ENCODE measurements around the gene TRMT61B. TPM values are rescaled to one million over a fixed set of nuclear protein-coding genes. Genes with fewer than 3 reads are reported as not detected.
A peak's percentile ranks its signal among the peaks of the same experiment; 100 is the strongest.

Gene TRMT61B
- total RNA-seq, 2 experiments from 2014 or later, result 18.9 to 20.6 TPM

- H3K36me3 Mint-ChIP-seq, result no peaks in the 10 kb centered on the region
- H3K9me3 Mint-ChIP-seq, result no peaks in the 10 kb centered on the region
- H3K4me3 Mint-ChIP-seq, result no peak overlapping the region
- H3K27me3 Mint-ChIP-seq, result no peaks in the 10 kb centered on the region
- DNase-seq, result no peak
- peaks cover 6% of the 10 kb centered on the region for H3K4me1 Mint-ChIP-seq
- H3K27ac Mint-ChIP-seq, result no peak overlapping the region
These were observed 48.1 kb downstream of the TRMT61B start for GRCh38 chr2:28822036-28822435.

GRCh38 chr2:28821295-28821958 is 48.7 kb downstream of the TRMT61B start:
- H3K4me1 Mint-ChIP-seq, result peaks cover 6% of the 10 kb centered on the region
- no peaks in the 10 kb centered on the region for H3K36me3 Mint-ChIP-seq
- H3K27me3 Mint-ChIP-seq, result no peaks in the 10 kb centered on the region
- no peaks in the 10 kb centered on the region for H3K9me3 Mint-ChIP-seq
- no peak overlapping the region for H3K27ac Mint-ChIP-seq
- peak; percentile 36 for DNase-seq
- H3K4me3 Mint-ChIP-seq, result no peak overlapping the region

GRCh38 chr2:28818053-28818452 is 52.1 kb downstream of the TRMT61B start:
- no peak overlapping the region for H3K27ac Mint-ChIP-seq
- no peaks in the 10 kb centered on the region for H3K36me3 Mint-ChIP-seq
- H3K27me3 Mint-ChIP-seq, result no peaks in the 10 kb centered on the region
- peaks cover 6% of the 10 kb centered on the region for H3K4me1 Mint-ChIP-seq
- no peaks in the 10 kb centered on the region for H3K9me3 Mint-ChIP-seq
- DNase-seq, result no peak
- no peak overlapping the region for H3K4me3 Mint-ChIP-seq

DNA sequence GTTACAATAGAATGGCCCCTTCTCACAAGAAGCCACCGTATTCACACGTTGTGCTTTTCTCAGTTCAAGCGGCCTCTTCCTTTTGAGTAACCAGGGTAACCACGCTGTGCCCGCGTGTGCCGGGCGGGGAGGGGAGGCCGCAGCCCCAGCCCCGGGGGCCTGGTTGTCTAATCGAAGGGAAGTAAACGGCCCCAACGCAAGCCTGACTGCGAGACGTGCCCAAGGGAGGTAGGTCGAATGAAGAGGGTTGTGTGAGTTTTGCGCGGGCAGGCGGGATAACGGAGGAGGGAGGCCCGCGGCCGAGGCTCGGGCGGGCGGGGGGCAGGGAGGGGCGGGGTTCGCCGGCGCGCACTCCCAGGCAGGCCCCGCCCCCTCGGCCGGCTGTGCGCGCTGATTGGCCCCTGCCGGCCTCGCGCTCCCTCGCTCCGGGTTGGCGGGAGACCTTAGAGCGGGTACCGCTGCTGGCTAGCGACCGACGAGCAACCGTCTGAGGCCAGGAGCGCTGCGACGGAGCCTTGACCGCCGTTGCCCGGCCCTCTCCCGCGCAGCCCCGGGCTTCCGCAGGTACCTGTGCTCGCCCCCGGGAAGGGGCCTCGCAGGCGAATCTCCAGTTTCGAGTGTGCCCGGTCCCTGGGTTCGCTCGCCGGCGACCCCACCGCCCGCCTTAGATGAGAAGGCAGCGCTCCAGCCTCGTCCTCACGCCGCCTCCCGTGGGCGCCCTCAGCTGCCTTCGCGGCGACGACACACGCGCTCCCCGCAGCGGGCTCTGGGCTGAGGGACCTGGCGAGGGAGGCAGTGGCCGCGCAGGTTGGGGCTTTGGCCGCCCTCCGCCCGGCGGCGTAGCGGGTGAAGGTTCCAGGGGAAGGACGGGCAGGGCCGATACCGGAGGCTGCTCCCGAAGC is 59.5 kb downstream of the TRMT61B start, which contains the start of gene SPDYA:
TSS of gene SPDYA (plus strand) at position 451 of the 902 bp plus-strand sequence. CDS start 5,181 bp downstream, outside the sequence.
- Mint-ChIP-seq H3K4me1 (peaks cover 11% of the 10 kb centered on the region), H3K27me3 (peaks cover 7% of the 10 kb centered on the region), H3K4me3 (peak within 1 kb of the TSS; percentile 69), H3K9me3 (peaks cover 3% of the 10 kb centered on the region), H3K36me3 (peaks cover 11% of the 10 kb centered on the region), H3K27ac (peak within 1 kb of the TSS; percentile 48)
- peak; percentile 85 for DNase-seq

DNA sequence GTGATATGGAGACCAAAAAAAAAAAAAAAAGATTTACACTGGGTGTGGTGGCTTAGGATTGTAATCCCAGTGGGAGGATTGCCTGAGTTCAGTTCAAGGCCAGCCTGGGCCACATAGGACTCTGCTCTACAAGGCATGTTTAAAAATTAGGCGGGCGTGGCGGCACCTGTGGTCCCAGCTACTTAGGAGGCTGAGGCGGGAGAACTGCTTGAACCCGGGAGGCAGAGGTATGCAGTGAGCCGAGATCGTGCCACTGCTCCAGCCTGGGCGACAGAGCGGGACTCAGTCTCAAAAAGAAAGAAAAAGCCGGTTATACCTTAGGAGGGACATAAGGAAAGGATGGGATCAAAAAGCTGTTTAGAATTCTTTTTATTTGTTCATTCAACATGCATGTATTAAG is 60.2 kb downstream of the TRMT61B start:
- DNase-seq, result no peak
- H3K36me3 Mint-ChIP-seq, result peaks cover 12% of the 10 kb centered on the region
- H3K9me3 Mint-ChIP-seq, result peaks cover 3% of the 10 kb centered on the region
- H3K27me3 Mint-ChIP-seq, result peaks cover 7% of the 10 kb centered on the region
- peaks cover 11% of the 10 kb centered on the region for H3K4me1 Mint-ChIP-seq
- H3K27ac Mint-ChIP-seq, result peak overlapping the region; percentile 48
- peak overlapping the region; percentile 69 for H3K4me3 Mint-ChIP-seq

DNA sequence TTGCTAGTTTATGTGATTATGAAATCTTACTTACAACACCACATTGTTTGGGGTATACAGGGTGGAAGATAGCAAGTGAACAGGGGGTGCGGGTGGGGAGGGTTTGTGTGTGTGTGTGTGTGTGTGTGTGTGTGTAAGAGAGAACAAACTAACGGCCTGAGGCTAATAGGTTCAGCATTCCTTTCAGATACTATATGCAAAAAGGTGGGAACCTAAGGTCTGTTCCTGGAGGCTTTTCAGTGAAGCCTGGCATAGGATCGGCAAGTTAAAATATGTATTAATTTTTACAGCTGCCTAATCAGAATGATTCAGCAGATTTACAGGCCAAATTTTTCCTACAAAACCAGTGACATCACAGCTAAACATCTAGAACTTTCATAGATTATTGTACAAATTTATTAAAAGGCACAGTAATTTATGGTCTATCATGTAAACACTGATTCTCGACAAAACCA is 67.1 kb downstream of the TRMT61B start:
- no peaks in the 10 kb centered on the region for H3K27me3 Mint-ChIP-seq
- DNase-seq, result no peak
- peak overlapping the region; percentile 25 for H3K27ac Mint-ChIP-seq
- H3K36me3 Mint-ChIP-seq, result peaks cover 24% of the 10 kb centered on the region
- peaks cover 3% of the 10 kb centered on the region for H3K4me1 Mint-ChIP-seq
- peaks cover 2% of the 10 kb centered on the region for H3K9me3 Mint-ChIP-seq
- no peak overlapping the region for H3K4me3 Mint-ChIP-seq

DNA sequence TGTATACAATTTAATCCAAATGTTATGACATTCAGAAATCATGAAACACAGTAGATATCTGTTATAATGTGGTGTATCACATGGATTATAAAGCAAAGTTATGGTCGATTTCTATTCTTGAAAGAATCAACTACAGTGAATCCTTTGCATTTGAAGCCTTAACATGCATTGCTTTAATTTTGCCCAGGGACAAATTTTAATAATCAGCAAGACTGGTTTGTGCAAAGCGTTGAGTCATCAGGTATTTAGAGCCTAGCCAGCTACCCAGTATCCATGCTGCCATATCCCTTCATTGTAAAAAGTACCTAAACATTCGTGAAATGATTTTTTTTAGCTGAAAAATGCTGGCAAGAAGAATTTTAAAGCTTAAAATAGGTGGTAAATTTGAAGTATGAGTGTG is 68.4 kb downstream of the TRMT61B start:
- H3K36me3 Mint-ChIP-seq, result peaks cover 34% of the 10 kb centered on the region
- H3K9me3 Mint-ChIP-seq, result peaks cover 2% of the 10 kb centered on the region
- no peak overlapping the region for H3K4me3 Mint-ChIP-seq
- DNase-seq, result no peak
- H3K27me3 Mint-ChIP-seq, result no peaks in the 10 kb centered on the region
- H3K27ac Mint-ChIP-seq, result no peak overlapping the region
- peaks cover 14% of the 10 kb centered on the region for H3K4me1 Mint-ChIP-seq

Other genes with a start within 250 kb of the TRMT61B start
- 100 to 1,000 TPM; 229 to 232 TPM for gene PPP1CB, start 118.5 kb downstream of the TRMT61B start, total RNA-seq
- gene SPDYA, start 59.5 kb downstream of the TRMT61B start, total RNA-seq, result under 1 TPM; 0.40 to 0.85 TPM
- 100 to 1,000 TPM; 179 to 191 TPM for gene WDR43, start 24.4 kb upstream of the TRMT61B start, total RNA-seq
- 1 to 10 TPM; 1.9 to 2.0 TPM for gene TOGARAM2, start 111.0 kb upstream of the TRMT61B start, total RNA-seq
- not detected for gene PCARE, start 204.2 kb upstream of the TRMT61B start, total RNA-seq
- 10 to 100 TPM; 15.8 to 18.7 TPM for gene CLIP4, start 245.1 kb upstream of the TRMT61B start, total RNA-seq